Hematopoietic multipotent progenitor cell treated with erythropoietin and hydrocortisone succinate and interleukin-3 and kit ligand, for 4 days (in vitro differentiated cells): ENCODE results near the gene COMP.
"Not testable (repeated sequence)": the region's sequence is repeated elsewhere in the genome, so short reads cannot be mapped to it uniquely, and the experiment has no call there.

Experiments used
- DNase-seq: peaks from one replicate; pipeline ENCODE4 v3.0.0-alpha.2; 2015

COMP gene

DNA sequence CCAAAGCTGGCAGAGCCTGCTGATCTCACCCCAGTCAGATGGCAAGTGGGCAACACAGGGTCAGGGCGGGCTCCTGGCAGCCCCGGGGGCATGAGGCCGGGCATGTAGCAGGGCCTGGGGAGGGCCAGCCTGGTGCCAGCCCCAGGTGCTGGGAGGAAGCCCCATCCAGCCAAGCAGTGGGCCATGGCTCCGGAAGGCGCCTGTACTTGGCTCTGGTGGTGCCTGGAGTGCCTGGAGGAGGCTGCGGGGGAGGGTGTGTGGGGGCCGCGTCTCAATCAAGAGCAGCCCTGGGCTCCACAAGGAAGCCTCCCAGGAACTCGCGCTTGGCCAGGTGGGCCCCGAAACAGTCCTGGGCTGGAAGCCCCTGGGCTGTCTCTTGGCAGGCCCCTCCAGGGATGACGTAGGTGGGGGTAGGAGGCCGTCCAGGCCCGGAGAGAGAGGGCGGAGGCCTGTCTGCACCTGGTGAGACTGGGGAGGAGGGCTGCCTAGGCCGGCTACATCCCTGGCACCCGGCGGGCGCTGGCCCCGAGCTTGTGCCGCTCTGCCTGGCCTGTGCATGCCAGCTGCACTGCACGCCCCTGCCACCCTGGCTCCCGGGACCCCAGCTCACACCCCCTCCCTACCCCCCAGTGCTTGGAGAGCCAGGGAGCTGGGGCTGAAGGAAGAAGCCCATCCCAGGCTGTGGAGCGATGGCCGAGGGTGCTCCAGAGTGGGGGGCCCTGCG lies 45.9 kb downstream of the COMP start:
- DNase-seq = no peak

DNA sequence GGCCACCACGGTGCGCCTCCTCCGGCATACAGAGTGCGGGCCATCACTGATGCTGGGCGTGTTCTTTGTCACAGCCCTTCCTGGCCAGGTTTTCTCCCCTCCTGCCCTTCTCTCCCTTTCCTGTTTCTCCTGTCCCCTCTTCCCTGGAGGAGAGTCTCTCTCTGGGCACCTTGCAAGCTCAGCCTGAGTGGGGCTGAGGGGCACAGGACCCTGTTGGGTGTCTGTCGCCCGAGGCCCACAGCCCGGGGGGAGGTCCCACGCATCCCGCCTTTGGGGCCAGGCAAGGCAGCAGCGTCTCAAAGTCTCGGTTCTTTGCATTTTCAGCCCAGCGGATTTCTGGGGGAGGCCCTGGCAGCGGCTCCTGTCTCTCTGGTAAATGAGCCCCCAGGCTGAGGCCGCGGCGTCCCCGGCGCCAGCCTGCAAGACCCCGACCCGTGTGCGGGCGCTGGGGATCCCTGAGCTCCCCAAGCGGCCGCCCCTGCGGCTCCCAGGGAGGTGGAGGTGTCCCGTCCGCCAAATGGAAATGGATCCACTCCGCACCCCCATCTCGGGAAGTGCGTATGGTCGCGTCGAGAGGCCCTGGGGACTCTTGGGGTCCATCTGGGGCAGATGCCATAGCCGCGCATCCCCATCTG lies 47.2 kb downstream of the COMP start:
- no peak for DNase-seq

DNA sequence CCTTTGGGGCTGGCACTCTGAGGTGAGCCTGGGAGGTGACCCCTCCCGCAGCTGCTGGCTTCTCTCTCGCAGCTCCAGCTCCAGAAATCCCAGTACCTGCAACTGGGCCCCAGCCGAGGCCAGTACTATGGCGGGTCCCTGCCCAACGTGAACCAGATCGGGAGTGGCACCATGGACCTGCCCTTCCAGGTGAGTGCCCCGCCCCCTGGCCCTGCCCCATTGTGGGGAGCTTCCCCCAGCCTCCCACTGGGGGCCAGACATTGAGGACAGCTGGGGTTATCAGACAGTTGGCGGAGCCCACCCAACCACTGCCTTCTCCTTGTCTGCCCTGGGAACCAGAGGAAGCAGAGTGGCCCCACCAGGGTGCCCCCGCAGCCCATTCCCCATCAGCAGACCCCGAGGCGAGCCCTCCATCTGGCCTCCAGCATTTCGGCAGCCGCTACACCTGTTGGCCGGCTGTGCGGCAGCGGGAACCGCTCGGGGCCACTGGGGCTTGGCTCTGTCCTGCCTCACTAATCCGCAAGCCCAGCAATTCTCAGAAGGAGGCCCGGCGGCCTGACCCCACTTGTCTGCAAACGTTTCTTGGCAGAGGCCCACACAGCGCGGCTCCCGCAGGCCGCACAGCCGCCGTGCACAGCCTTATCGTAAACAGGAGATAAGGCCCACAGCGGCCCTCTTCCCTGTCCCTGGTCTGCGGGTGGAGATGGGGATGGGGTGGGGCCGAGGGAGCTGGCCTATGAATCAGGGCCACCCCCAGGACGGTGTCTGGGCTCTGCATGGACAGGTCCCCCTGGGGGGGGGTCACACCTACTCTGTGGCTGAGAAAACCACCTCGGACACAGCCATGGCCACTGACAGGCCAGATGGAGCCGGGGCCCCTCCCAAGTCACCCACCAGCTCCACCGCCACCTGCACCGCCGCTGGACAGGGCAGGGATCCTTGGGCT lies 48.0 kb downstream of the COMP start:
- peak; percentile 90 for DNase-seq

DNA sequence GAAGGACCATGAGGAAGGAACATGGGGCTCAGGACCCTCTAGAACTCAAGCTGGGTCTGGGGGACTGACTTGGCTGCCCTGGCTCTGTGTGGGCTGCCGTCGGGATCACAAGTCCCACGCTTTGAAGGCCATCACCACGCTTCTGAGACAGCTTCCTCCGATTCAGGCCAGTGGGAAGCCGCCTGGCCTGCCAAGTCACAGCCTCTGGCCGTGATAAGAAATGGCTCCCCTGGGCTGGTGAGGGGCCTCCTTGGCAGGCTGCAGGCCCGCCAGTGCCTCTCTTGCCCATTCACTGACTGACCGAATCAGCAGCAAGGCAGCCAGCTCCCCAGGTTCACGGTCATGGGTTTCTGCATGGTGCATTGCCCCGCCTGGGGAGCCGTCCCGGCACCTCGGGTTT lies 48.8 kb downstream of the COMP start:
- no peak for DNase-seq

DNA sequence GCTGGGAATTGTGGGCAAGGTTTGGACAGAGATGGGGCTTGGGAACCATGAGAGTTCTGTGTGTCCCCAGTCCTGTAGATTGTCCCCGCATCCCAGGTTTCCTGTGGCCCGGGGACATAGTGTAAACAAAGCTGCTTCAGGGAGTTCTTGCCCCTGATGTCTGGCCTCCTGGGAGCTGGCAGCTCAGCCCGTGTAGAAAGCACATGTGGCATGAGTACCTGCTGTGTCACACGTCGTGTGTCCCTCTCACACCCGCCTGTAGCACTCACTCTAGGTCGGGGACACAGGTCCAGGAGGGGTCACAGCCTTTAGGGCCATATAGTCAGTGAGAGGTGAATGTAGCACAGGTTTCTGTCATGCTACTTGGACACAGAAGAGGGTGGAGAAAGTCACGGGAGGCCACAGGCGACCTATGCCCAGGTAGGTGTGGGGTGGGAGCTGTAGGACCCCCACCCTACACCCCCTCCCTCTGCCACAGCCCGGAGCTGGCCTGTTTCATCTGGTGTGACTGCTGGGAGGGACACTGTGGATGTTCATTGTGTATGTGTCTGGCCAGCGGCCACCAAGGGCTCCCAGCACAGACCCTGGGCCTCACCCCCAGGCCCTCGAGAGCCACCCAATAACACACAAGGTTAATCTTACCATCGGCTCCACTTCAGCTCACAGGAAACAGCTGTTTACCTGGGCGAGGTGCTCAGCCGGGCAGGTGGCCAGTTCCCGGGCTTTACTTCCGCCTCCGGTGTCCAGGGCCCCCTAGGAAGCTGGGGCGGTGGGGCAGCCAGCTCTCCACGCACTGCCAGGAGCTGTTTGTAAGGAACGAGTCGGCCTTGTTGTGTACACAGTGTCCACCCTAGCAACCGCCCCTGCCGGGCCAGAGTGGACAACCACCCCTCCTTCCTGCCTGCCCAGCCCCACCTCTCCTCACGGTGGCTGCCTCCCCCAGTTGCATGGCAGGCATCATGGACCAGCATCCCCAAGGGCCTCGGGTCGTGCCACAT lies 49.7 kb downstream of the COMP start:
- DNase-seq = no peak

DNA sequence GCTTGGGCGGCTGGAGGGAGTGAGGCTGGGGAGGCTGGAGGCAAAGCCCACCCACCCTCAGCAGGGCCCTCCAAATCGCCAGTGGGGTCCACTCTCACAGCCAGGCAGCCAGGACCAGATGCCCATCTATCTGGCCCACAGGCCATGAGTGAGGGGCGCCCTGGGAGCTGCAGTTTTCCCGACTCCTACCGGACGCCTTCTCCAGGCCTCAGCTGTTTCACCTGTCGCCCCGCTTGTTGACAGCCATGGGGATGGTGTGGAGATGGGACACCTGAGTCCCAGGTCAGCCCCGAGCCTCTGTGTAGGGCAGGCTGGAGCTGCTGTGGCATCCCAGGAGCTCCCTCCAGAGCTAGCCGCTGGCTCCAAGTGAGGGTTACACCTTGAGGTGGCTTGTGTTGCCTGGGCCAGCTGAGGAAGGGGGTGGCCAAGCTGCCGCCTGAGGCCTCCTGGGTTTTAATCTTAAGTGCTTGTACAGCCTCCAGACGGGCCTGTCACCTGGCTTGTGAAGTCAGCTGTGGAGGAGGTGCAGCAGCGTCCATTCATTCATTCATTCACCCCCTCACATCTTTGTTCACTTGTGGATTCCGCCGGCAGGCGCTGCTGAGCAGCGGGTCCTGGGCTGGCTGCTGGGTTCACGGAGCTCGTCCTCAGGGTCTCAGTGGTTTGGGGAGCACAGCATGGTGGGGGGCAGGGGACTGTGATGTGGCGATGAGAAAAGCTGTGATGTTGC lies 52.0 kb downstream of the COMP start:
- no peak for DNase-seq

DNA sequence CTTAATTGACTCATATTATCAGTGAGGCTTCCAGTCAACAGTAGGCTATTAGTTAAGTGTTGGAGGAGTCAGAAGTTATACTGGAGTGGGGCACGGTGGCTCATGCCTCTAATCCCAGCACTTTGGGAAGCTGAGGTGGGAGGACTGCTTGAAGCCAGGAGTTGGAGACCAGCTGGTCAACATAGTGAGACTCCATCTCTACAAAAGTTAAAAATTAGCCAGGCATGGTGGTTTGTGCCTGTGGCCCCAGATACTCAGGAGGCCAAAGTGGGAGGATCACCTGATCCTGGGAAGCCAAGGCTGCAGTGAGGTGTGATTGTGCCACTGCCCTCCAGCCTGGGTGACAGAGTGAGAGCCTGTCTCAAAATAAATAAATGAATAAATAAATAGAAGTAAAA lies 53.2 kb downstream of the COMP start:
- no peak for DNase-seq

DNA sequence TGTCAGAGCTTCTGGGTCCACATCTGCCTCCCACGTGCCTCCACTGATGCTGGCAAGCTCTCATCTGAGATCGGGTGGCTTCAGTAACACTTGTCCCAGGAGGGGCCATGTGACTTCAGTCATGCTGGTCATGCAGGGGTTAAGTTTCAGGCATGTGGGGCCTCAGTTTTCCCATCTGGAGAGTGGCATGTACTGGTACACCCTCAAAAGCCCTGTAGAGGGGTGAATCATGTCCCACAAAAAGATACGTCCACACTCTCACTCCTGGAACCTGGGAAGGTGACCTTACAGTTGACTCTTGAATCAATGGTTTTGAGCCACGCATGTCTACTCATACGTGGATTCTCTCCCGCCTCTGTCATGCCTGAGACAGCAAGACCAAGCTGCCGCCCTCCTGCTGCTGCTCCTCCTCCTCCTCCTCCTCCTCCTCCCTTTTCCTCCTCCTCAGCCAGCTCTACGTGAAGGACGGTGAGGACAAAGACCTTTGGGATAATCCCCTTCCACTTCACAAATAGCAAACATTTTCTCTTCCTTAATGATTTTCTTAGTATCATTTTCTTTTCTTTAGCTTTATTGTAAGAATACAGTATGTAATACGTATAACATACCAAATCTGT lies 53.7 kb downstream of the COMP start:
- DNase-seq = no peak

DNA sequence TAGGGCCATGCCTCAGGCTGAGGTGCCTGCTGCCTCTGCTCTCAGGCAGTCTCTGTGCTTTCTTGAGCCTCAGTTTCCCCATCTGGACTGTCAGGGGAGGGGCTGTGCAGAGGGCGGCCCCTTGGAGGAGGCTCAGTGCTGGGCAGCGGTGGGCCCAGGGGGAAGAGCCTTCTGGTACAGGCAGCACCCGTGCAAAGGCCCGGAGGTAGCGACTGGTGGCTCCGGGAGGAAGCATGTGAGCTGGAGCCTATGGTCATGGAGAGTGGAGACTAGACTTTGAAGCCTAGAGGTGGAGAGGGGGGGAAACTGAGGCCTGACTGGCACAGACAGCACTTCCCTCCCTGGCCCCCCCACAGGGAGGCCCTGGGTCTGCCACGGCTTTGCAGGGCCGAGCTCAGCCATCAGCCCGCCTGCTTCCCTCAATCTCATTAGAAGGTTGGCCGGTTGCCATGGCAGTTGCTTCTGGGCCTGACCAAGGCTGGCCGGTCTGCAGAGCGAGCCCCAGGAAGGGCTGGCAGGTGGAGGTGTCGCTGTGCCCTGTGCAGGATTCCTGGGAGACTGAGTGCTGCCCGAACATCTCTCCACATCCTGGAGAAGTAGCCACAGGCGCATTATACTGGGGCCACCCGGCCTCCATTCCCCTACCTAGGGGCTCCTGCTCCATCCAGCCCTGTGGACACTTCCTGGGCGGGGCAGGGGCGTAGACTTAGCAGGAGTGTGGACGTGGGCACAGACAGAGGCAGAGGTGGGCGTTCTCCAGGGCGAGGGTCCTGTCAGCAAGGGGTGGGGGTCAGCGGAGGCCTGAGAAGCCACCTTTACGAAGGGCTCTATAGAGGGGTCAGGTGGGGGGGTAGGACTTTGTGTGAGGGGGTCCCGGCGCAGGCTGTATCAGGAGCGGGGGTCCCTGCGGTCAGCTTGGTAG lies 54.4 kb downstream of the COMP start:
- no peak for DNase-seq

DNA sequence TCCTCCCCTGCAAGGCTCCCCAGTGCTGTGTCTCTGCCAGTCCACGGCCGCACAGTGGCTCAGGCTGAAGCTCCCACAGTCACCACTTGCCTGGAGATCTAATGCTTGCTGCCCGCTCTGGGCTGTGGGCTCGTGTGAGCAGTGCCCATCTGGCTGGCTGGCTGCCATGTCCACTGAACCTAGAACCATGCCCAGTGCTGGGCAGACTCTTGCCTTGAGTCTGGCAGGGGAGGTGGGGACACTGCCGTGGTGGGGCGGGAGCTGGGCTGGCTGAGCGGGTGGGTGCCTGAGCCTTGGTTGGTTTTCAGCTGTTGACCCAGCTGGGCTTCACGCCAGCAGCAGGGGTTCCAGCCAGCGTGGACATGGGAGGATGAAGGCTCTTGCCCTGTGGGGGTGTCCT lies 55.4 kb downstream of the COMP start:
- no peak for DNase-seq

DNA sequence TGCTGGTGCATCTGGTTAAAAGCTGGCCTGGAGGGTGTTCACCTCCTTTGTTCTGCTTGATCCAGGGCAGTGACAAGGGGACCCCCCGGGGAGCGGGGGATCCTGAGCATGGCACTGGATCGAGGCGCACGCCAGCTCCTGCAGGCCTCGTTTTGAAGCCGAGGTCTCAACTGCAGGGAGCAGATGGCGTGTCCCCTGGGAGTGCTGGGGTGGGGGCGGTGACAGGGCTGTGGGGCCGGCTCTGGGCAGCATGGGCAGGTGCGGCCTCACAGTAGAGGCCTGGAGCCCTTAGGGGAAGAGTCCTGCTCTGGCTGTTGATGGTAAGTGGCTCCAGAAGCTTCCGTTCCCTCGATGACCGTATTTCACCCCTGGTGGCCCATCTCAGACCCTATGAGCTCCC lies 55.8 kb downstream of the COMP start:
- DNase-seq = no peak

DNA sequence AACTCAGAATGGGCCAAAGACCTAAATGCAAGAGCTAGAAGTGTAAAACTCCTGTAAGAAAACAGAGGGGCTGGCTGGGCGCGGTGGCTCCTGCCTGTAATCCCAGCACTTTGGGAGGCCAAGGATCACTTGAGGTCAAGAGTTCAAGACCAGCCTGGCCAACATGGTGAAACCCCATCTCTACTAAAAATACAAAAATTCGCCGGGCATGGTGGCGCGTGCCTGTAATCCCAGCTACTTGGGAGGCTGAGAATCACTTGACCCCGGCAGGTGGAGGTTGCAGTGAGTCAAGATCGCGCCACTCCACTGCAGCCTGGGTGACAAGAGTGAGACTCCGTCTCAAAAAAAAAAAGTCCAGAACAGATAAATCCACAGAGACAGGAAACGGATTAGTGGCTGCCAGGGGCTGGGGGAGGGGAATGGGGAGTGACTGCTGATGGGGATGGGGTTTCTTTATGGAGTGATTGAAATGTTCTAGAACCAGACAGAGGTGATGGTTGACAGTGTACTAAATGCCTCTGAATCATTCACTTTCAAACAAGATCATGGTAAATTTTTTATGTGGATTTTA lies 57.3 kb downstream of the COMP start:
- not testable (repeated sequence) for DNase-seq

DNA sequence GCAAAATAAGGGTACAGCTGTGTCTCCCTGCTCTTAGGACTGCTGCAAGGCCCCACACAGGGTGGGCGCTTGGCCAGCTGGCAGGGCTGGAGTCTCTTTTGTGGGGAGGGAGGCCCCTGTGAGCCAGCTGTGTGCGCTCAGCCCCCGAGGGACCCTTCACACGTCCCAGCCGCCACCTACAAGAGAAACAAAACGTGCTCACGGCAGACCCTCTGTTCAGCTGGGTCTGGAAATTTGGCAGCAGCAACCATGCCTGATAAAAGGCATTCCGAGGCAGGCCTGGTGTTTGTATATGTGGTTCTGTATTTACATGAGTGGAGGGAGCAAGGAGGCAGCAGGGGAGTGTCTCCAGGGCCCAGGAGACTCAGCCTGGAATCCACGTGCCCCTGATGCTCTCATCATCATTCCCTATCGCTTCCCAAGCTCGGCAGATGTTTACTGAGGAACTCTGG lies 57.9 kb downstream of the COMP start:
- DNase-seq = no peak
